Astrocyte (in vitro differentiated cells and primary cell): ENCODE results near the gene OASL. TPM values are rescaled to one million over a fixed set of nuclear protein-coding genes. Genes with fewer than 3 reads are reported as not detected.

Source experiments
- DNase-seq: peaks from one replicate; pipeline ENCODE4 v3.0.0-alpha.2; 2010; ENCODE audit warnings: low read depth
- FAIRE-seq: peaks from 2 replicates; lab custom pipeline; 2011; peaks lifted over from hg19 to GRCh38; lab: Jason Lieb, UNC
- H2AFZ ChIP-seq: 2 replicates; pipeline ENCODE4 v1.6.0; 2012; ENCODE audit warnings: low read depth, low read length, inconsistent platforms
- H3K27ac ChIP-seq: 2 replicates; pipeline ENCODE4 v1.5.1; 2011; ENCODE audit warnings: low read depth, low read length, inconsistent platforms
- H3K27me3 ChIP-seq: 2 replicates; pipeline ENCODE4 v1.6.0; 2011; ENCODE audit warnings: low read length, inconsistent platforms; ENCODE audit not compliant: insufficient read depth
- H3K36me3 ChIP-seq: 2 replicates; pipeline ENCODE4 v1.5.1; 2011; ENCODE audit warnings: low read length, inconsistent platforms; ENCODE audit not compliant: insufficient read depth
- H3K4me1 ChIP-seq: 2 replicates; pipeline ENCODE4 v1.5.1; 2011; ENCODE audit warnings: low read length, inconsistent platforms; ENCODE audit not compliant: insufficient read depth
- H3K4me2 ChIP-seq: 2 replicates; pipeline ENCODE4 v1.6.0; 2012; ENCODE audit warnings: low read length, inconsistent platforms
- H3K4me3 ChIP-seq: 2 replicates; pipeline ENCODE4 v1.5.1; 2011; ENCODE audit warnings: low read depth, mild to moderate bottlenecking, low read length, inconsistent platforms; ENCODE audit not compliant: insufficient read depth
- H3K79me2 ChIP-seq: 2 replicates; pipeline ENCODE4 v1.6.0; 2012; ENCODE audit warnings: mild to moderate bottlenecking, low read length, inconsistent platforms; ENCODE audit not compliant: insufficient read depth
- H3K9ac ChIP-seq: 2 replicates; pipeline ENCODE4 v1.6.0; 2012; ENCODE audit warnings: mild to moderate bottlenecking, low read length, inconsistent platforms
- H3K9me3 ChIP-seq: 2 replicates; pipeline ENCODE4 v1.5.1; 2012; ENCODE audit warnings: low read depth, mild to moderate bottlenecking, low read length, inconsistent platforms; ENCODE audit not compliant: insufficient read depth
- H4K20me1 ChIP-seq: 2 replicates; pipeline ENCODE4 v1.6.0; 2012; ENCODE audit warnings: low read length, inconsistent platforms; ENCODE audit not compliant: insufficient read depth
- H3K27ac Mint-ChIP-seq: one replicate; pipeline ENCODE4 v1.8.0; 2021; ENCODE audit warnings: mild to moderate bottlenecking, mixed read lengths; ENCODE audit not compliant: unreplicated experiment
- H3K27me3 Mint-ChIP-seq: one replicate; pipeline ENCODE4 v1.8.0; 2021; ENCODE audit warnings: low read depth, mixed read lengths; ENCODE audit not compliant: unreplicated experiment
- H3K36me3 Mint-ChIP-seq: one replicate; pipeline ENCODE4 v1.8.0; 2021; ENCODE audit warnings: low read depth, mixed read lengths; ENCODE audit not compliant: unreplicated experiment
- H3K4me1 Mint-ChIP-seq: one replicate; pipeline ENCODE4 v1.8.0; 2021; ENCODE audit warnings: low read depth, mixed read lengths; ENCODE audit not compliant: unreplicated experiment
- H3K4me3 Mint-ChIP-seq: one replicate; pipeline ENCODE4 v1.8.0; 2021; ENCODE audit warnings: mild to moderate bottlenecking, moderate library complexity, mixed read lengths; ENCODE audit not compliant: unreplicated experiment
- H3K9me3 Mint-ChIP-seq: one replicate; pipeline ENCODE4 v1.8.0; 2021; ENCODE audit warnings: mild to moderate bottlenecking, mixed read lengths; ENCODE audit not compliant: unreplicated experiment
- EZH2 ChIP-seq: IDR thresholded peaks from 2 replicates; pipeline ENCODE4 v1.6.1; 2012; ENCODE audit warnings: mild to moderate bottlenecking, low read length, inconsistent platforms; ENCODE audit not compliant: insufficient read depth
- total RNA-seq: library from RNA; stranded (reverse); gene quantifications from 2 replicates; pipeline ENCODE4 v1.2.1, GENCODE V29; 2021
- TF ChIP-seq, protein P1 (sequence below): IDR thresholded peaks from 2 replicates; pipeline ENCODE4 v1.5.1; 2011; ENCODE audit warnings: low read depth, mild to moderate bottlenecking, inconsistent platforms, low read length, moderate library complexity; ENCODE audit not compliant: insufficient read depth

Gene OASL
- total RNA-seq, 1 donor from 2014 or later, result 0.75 TPM

DNA sequence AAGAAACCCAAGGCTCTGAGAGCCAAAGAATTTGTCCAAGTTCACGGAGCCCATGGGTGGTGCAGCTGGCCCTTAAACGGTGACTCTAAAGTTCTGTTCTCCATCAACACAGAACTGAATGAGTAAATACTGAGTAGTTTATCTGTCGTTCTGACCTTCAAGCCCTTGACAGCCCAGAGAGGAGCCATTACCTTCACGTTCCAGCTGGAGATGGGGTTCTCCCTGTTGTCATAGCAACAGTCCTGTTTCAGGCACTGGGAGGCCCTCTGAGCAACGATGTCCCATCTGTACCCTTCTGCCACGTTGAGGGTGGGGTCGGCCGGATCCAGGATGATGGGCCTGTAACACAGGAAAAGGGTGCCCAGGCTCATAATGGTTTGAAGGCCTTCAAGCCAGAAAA is 15.2 kb downstream of the OASL start:
- Histone ChIP-seq H3K36me3 (no peaks in the 10 kb centered on the region), H3K4me2 (no peak overlapping the region), H3K79me2 (no peaks in the 10 kb centered on the region), H3K4me1 (no peaks in the 10 kb centered on the region), H3K27me3 (peaks cover 13% of the 10 kb centered on the region), H3K4me3 (no peak overlapping the region), H3K9me3 (no peaks in the 10 kb centered on the region), H3K27ac (no peak overlapping the region), H3K9ac (no peak overlapping the region), H4K20me1 (no peaks in the 10 kb centered on the region), H2AFZ (no peak overlapping the region)
- DNase-seq (no peak), FAIRE-seq (no peak)
- no peak overlapping the region for H3K27ac Mint-ChIP-seq
- TF ChIP-seq, protein P1, sequence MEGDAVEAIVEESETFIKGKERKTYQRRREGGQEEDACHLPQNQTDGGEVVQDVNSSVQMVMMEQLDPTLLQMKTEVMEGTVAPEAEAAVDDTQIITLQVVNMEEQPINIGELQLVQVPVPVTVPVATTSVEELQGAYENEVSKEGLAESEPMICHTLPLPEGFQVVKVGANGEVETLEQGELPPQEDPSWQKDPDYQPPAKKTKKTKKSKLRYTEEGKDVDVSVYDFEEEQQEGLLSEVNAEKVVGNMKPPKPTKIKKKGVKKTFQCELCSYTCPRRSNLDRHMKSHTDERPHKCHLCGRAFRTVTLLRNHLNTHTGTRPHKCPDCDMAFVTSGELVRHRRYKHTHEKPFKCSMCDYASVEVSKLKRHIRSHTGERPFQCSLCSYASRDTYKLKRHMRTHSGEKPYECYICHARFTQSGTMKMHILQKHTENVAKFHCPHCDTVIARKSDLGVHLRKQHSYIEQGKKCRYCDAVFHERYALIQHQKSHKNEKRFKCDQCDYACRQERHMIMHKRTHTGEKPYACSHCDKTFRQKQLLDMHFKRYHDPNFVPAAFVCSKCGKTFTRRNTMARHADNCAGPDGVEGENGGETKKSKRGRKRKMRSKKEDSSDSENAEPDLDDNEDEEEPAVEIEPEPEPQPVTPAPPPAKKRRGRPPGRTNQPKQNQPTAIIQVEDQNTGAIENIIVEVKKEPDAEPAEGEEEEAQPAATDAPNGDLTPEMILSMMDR, result no peak
- no peak for TF ChIP-seq EZH2
- H3K9me3 Mint-ChIP-seq, result peaks cover 2% of the 10 kb centered on the region
- H3K27me3 Mint-ChIP-seq, result peaks cover 17% of the 10 kb centered on the region
- no peak overlapping the region for H3K4me3 Mint-ChIP-seq
- no peaks in the 10 kb centered on the region for H3K4me1 Mint-ChIP-seq
- no peaks in the 10 kb centered on the region for H3K36me3 Mint-ChIP-seq

DNA sequence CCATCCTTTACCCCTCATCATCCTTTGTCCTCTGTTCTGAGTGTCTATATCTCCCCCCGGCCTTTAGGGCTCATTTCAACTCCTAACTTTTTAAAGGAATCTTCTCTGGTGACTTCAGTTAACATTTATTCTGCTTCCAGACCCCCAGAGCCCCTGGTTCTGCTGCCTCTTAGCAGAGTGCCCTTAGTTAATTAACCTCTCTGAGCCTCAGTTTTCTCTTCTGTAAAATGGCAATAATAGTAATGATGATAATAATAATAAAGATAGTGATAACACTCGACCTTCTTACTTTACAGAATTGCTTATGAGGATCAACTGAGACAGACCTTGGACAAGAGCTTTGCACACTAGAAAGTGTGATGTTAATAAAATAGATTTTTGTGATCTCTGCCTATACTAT is 16.3 kb downstream of the OASL start:
- peaks cover 2% of the 10 kb centered on the region for H3K9me3 Mint-ChIP-seq
- TF ChIP-seq, protein P1, result no peak
- TF ChIP-seq EZH2, result no peak

DNA sequence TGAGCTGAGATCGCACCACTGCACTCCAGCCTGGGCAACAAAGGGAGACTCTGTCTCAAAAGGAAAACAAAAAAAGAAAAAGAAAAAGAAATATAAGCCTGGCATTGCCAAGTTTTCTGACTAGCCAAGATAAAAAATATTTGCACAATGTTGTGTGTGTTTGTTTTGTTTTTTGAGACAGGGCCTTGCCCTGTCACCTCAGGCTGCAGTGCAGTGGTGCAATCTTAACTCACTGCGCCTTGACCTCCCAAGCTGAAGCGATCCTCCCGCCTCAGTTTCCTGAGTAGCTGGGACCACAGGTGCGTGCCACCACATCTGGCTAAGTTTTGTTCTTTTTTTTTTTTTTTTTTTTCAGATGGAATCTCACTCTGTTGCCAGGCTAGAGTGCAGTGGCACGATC is 17.3 kb downstream of the OASL start:
- H3K36me3 Mint-ChIP-seq, result no peaks in the 10 kb centered on the region
- no peak overlapping the region for H3K27ac ChIP-seq
- H3K4me1 ChIP-seq, result no peaks in the 10 kb centered on the region
- H3K4me3 ChIP-seq, result no peak overlapping the region
- peaks cover 7% of the 10 kb centered on the region for H3K27me3 ChIP-seq
- H3K4me3 Mint-ChIP-seq, result no peak overlapping the region
- no peaks in the 10 kb centered on the region for H3K36me3 ChIP-seq
- FAIRE-seq (no peak), DNase-seq (no peak)
- H3K79me2 ChIP-seq, result no peaks in the 10 kb centered on the region
- no peak overlapping the region for H3K27ac Mint-ChIP-seq
- H3K9me3 ChIP-seq, result no peaks in the 10 kb centered on the region
- peaks cover 12% of the 10 kb centered on the region for H3K27me3 Mint-ChIP-seq
- no peaks in the 10 kb centered on the region for H3K4me1 Mint-ChIP-seq
- H4K20me1 ChIP-seq, result no peaks in the 10 kb centered on the region
- no peak overlapping the region for H3K4me2 ChIP-seq
- no peak overlapping the region for H3K9ac ChIP-seq
- no peak for TF ChIP-seq EZH2
- TF ChIP-seq, protein P1, result no peak
- no peak overlapping the region for H2AFZ ChIP-seq
- peaks cover 2% of the 10 kb centered on the region for H3K9me3 Mint-ChIP-seq

More for the DNA sequence above, 16.3 kb downstream of the OASL start:
- Mint-ChIP-seq H3K4me3 (no peak overlapping the region), H3K4me1 (no peaks in the 10 kb centered on the region), H3K36me3 (no peaks in the 10 kb centered on the region), H3K27me3 (peaks cover 16% of the 10 kb centered on the region), H3K27ac (no peak overlapping the region)
- Histone ChIP-seq H3K27me3 (peaks cover 12% of the 10 kb centered on the region), H3K79me2 (no peaks in the 10 kb centered on the region), H3K27ac (no peak overlapping the region), H3K4me2 (no peak overlapping the region), H3K36me3 (no peaks in the 10 kb centered on the region), H2AFZ (no peak overlapping the region), H3K9me3 (no peaks in the 10 kb centered on the region), H4K20me1 (no peaks in the 10 kb centered on the region), H3K9ac (no peak overlapping the region), H3K4me3 (no peak overlapping the region), H3K4me1 (no peaks in the 10 kb centered on the region)
- no peak for DNase-seq
- no peak for FAIRE-seq
